Mesenchymal stem cell (in vitro differentiated cells and primary cell): ENCODE data around the gene UBE2D2. TPM values are rescaled to one million over a fixed set of nuclear protein-coding genes. Genes with fewer than 3 reads are reported as not detected.
A peak's percentile ranks its signal among the peaks of the same experiment; 100 is the strongest.
"Not testable (repeated sequence)": the region's sequence is repeated elsewhere in the genome, so short reads cannot be mapped to it uniquely, and the experiment has no call there.

Experiments used
- DNase-seq: peaks from one replicate; pipeline ENCODE4 v3.0.0-alpha.2; 2013
- H2AFZ ChIP-seq: one replicate; pipeline ENCODE4 v1.6.1; 2013; ENCODE audit warnings: low read depth, mild to moderate bottlenecking, control low read depth, inconsistent platforms, low read length, moderate library complexity
- H2AK5ac ChIP-seq: 2 replicates; pipeline ENCODE4 v1.6.1; 2013; ENCODE audit warnings: low read length, moderate library complexity, mild to moderate bottlenecking, inconsistent platforms; ENCODE audit not compliant: severe bottlenecking
- H2BK120ac ChIP-seq: one replicate; pipeline ENCODE4 v1.6.1; 2013; ENCODE audit warnings: low read depth, mild to moderate bottlenecking, inconsistent platforms, low read length, moderate library complexity
- H2BK12ac ChIP-seq, 2 experiments: one replicate each; pipeline ENCODE4 v1.6.1; 2013; ENCODE audit warnings: inconsistent platforms in 2 of 2, low read length in 2 of 2, mild to moderate bottlenecking in 2 of 2, moderate library complexity in 2 of 2, control low read depth in 1 of 2
- H2BK15ac ChIP-seq: one replicate; pipeline ENCODE4 v1.6.1; 2013; ENCODE audit warnings: mild to moderate bottlenecking, low read depth, inconsistent platforms; ENCODE audit not compliant: poor library complexity, severe bottlenecking
- H2BK5ac ChIP-seq: 2 replicates; pipeline ENCODE4 v1.6.1; 2013; ENCODE audit warnings: low read depth, mild to moderate bottlenecking, low read length, control low read depth, inconsistent platforms; ENCODE audit not compliant: poor library complexity, severe bottlenecking
- H3K14ac ChIP-seq, 2 experiments: one replicate each; pipeline ENCODE4 v1.6.1; 2013; ENCODE audit warnings: inconsistent platforms in 2 of 2, low read length in 2 of 2, control low read depth in 1 of 2, mild to moderate bottlenecking in 1 of 2, moderate library complexity in 1 of 2
- H3K18ac ChIP-seq, 2 experiments: one replicate each; pipeline ENCODE4 v1.6.1; 2013; ENCODE audit warnings: inconsistent platforms in 2 of 2, low read length in 2 of 2, control low read depth in 1 of 2, low read depth in 1 of 2, mild to moderate bottlenecking in 1 of 2
- H3K23ac ChIP-seq, 2 experiments: one replicate each; pipeline ENCODE4 v1.6.1; 2013; ENCODE audit warnings: inconsistent platforms in 2 of 2, low read length in 2 of 2, mild to moderate bottlenecking in 2 of 2, moderate library complexity in 2 of 2, control low read depth in 1 of 2
- H3K27ac ChIP-seq: 2 replicates; pipeline ENCODE4 v1.5.1; 2013; ENCODE audit warnings: mild to moderate bottlenecking, moderate library complexity, low read length, control low read depth, inconsistent platforms; ENCODE audit not compliant: poor library complexity, severe bottlenecking
- H3K27me3 ChIP-seq, 2 experiments: 2 replicates each; pipeline versions ENCODE4 v1.6.1 to v1.7.0; 2013; ENCODE audit warnings: low read length in 2 of 2, mild to moderate bottlenecking in 2 of 2, moderate library complexity in 2 of 2, control low read depth in 1 of 2, inconsistent platforms in 1 of 2; ENCODE audit not compliant: control insufficient read depth in 1 of 2, insufficient read depth in 1 of 2
- H3K36me3 ChIP-seq, 2 experiments: 2 replicates each; pipeline versions ENCODE4 v1.6.1 to v1.7.0; 2013; ENCODE audit warnings: low read length in 2 of 2, control low read depth in 1 of 2, inconsistent platforms in 1 of 2, low read depth in 1 of 2, mild to moderate bottlenecking in 1 of 2; ENCODE audit not compliant: insufficient read depth in 2 of 2, control insufficient read depth in 1 of 2
- H3K4ac ChIP-seq, 2 experiments: one replicate each; pipeline ENCODE4 v1.6.1; 2013; ENCODE audit warnings: inconsistent platforms in 2 of 2, low read length in 2 of 2, mild to moderate bottlenecking in 2 of 2, moderate library complexity in 2 of 2, control low read depth in 1 of 2, low read depth in 1 of 2
- H3K4me1 ChIP-seq: 2 replicates; pipeline ENCODE4 v1.6.1; 2013; ENCODE audit warnings: low read depth, low read length, control low read depth; ENCODE audit not compliant: control insufficient read depth, insufficient read depth
- H3K4me2 ChIP-seq: 2 replicates; pipeline ENCODE4 v1.6.1; 2013; ENCODE audit warnings: low read length, mild to moderate bottlenecking, inconsistent platforms; ENCODE audit not compliant: poor library complexity, severe bottlenecking
- H3K4me3 ChIP-seq, 2 experiments: 2 replicates each; pipeline versions ENCODE4 v1.5.1 to v1.7.0; 2013; ENCODE audit warnings: low read length in 2 of 2, mild to moderate bottlenecking in 2 of 2, control low read depth in 1 of 2, low read depth in 1 of 2; ENCODE audit not compliant: insufficient read depth in 1 of 2
- H3K79me1 ChIP-seq: replicated peaks from 2 replicates; pipeline ENCODE4 v1.6.1; 2013; ENCODE audit warnings: mild to moderate bottlenecking, control low read depth, low read length, inconsistent platforms; ENCODE audit not compliant: poor library complexity, severe bottlenecking
- H3K9ac ChIP-seq: 2 replicates; pipeline ENCODE4 v1.7.0; 2013; ENCODE audit warnings: mild to moderate bottlenecking, low read length, moderate library complexity
- H3K9me3 ChIP-seq: 2 replicates; pipeline ENCODE4 v1.7.0; 2013; ENCODE audit warnings: mild to moderate bottlenecking, low read length; ENCODE audit not compliant: control insufficient read depth
- H4K8ac ChIP-seq: one replicate; pipeline ENCODE4 v1.6.1; 2013; ENCODE audit warnings: inconsistent platforms, mild to moderate bottlenecking, low read length, moderate library complexity
- H4K91ac ChIP-seq: one replicate; pipeline ENCODE4 v1.6.1; 2013; ENCODE audit warnings: mild to moderate bottlenecking, low read length, inconsistent platforms
- WGBS: methylation state at CpG from one replicate; pipeline ENCODE4 v1.1.7; 2013; ENCODE audit warnings: mixed read lengths; 5-methylcytosine and 5-hydroxymethylcytosine counted together
- polyA plus RNA-seq, 2 experiments: library from polyadenylated mRNA; stranded (reverse); fragments of 200-250 nt; gene quantifications; one replicate each; pipeline ENCODE4 v1.2.3, GENCODE V29; 2013

The UBE2D2 gene
- polyA plus RNA-seq (2013, experiment 1 of 2): 102 TPM
- 107 TPM for polyA plus RNA-seq (2013, experiment 2 of 2)

DNA sequence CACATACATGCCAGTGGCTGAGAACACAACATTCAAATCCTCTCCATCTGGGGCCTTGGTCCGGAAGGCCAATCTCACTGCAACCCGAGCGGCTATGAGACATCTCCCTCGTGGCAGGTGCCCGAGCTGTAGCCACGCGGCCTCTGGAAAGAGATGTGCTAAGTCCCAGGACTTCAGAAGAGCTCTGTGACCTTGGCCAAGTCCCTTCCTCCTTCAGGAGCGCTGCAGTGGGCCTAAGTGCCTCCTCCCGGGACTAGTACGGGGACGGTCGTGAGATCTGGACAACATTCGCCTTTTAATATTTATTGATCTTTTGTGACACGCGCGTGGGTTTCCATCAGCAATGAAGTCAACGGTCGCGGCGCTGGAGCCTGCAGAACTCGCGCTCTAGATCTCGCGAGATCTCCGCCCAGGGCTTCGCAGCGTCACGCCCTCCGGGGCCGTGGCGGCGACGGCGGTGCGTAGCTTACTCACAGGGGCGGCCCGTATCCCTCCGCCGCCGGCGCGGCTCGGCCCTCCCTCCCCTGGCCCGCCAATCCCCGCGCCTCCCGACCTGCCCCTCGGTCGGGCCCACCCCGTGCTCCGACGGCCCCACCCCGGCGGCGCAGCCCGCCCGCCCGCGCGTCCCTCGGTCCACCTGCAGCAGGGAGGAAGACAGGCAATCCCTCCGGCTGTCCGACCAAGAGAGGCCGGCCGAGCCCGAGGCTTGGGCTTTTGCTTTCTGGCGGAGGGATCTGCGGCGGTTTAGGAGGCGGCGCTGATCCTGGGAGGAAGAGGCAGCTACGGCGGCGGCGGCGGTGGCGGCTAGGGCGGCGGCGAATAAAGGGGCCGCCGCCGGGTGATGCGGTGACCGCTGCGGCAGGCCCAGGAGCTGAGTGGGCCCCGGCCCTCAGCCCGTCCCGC is at the start of gene UBE2D2:
Gene UBE2D2 (plus strand): TSS at position 588 of the 903 bp plus-strand sequence. CDS start 453 bp downstream, outside the sequence.
- H3K27me3 ChIP-seq: no peaks in the 10 kb centered on the region
- H3K14ac ChIP-seq: peak within 1 kb of the TSS; percentile 91 to 97
- H3K36me3 ChIP-seq: peaks cover 0 to 8% of the 10 kb centered on the region in 2 experiments
- H3K4ac ChIP-seq: peak within 1 kb of the TSS; percentile 88 to 97
- H3K4me1 ChIP-seq: peaks cover 16% of the 10 kb centered on the region
- H2AK5ac ChIP-seq: no peak within 1 kb of the TSS
- H2BK120ac ChIP-seq: peak within 1 kb of the TSS; percentile 85
- peak within 1 kb of the TSS; percentile 98 for H3K9ac ChIP-seq
- H2BK5ac ChIP-seq: peak within 1 kb of the TSS; percentile 89
- H3K27ac ChIP-seq: peak within 1 kb of the TSS; percentile 87
- H2BK12ac ChIP-seq: no peak within 1 kb of the TSS
- H3K18ac ChIP-seq: peak within 1 kb of the TSS; percentile 92 to 95
- peak within 1 kb of the TSS in 1 of 2 experiments; percentile 87 for H3K23ac ChIP-seq
- H2AFZ ChIP-seq: peak within 1 kb of the TSS; percentile 79
- H3K9me3 ChIP-seq: no peaks in the 10 kb centered on the region
- peak within 1 kb of the TSS; percentile 85 for H3K4me2 ChIP-seq
- peak within 1 kb of the TSS; percentile 99 for H4K91ac ChIP-seq
- peak; percentile 98 for DNase-seq
- H3K4me3 ChIP-seq: peak within 1 kb of the TSS; percentile 86 to 98
- WGBS: 2% methylated on average over 75 of the region's 89 CpGs
- no peaks in the 10 kb centered on the region for H3K79me1 ChIP-seq
- H2BK15ac ChIP-seq: peak within 1 kb of the TSS; percentile 83
- H4K8ac ChIP-seq: peak within 1 kb of the TSS; percentile 98

DNA sequence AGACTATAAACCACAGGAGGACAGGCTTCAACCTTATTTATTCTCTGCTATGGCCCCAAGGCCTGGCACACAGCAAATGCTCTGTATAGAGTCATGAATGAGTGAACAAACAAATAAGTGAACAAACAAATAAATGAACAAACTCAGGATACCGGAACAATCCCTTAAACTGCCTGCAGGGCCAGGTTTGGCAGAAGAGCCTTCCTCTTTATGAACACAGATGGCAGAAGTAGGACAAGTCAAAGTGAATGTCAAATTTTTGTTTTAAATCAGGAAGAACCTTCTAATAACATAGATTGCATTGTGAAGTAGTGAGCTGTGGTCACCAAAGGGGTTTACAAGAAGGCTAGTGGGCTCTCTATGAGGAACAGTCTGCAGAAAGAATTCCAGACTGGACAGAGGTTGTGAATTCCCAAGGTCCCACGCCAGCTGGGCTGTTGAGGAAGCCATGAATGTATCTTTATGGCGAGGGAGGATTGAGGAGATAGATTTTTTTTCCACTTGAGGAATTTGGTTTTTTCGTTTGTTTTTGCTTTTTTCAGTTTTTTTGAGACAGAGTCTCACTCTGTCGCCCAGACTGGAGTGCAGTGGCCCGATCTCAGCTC is 48.3 kb upstream of the UBE2D2 start:
- DNase-seq: no peak
- H3K27ac ChIP-seq: no peak overlapping the region
- peaks cover 4% of the 10 kb centered on the region for H3K4me1 ChIP-seq
- WGBS: 81% methylated on average over 6 of the region's 6 CpGs
- no peak overlapping the region for H3K4me2 ChIP-seq
- H2BK15ac ChIP-seq: no peak overlapping the region
- H3K9ac ChIP-seq: no peak overlapping the region
- no peak overlapping the region for H3K23ac ChIP-seq
- no peak overlapping the region for H4K91ac ChIP-seq
- H2BK120ac ChIP-seq: no peak overlapping the region
- H3K4ac ChIP-seq: no peak overlapping the region
- H3K36me3 ChIP-seq: no peaks in the 10 kb centered on the region
- no peak overlapping the region for H2AK5ac ChIP-seq
- no peaks in the 10 kb centered on the region for H3K79me1 ChIP-seq
- no peak overlapping the region for H2AFZ ChIP-seq
- no peak overlapping the region for H4K8ac ChIP-seq
- no peak overlapping the region for H3K4me3 ChIP-seq
- no peaks in the 10 kb centered on the region for H3K9me3 ChIP-seq
- H3K27me3 ChIP-seq: no peaks in the 10 kb centered on the region
- no peak overlapping the region for H2BK12ac ChIP-seq
- no peak overlapping the region for H3K14ac ChIP-seq
- no peak overlapping the region for H2BK5ac ChIP-seq
- no peak overlapping the region for H3K18ac ChIP-seq

DNA sequence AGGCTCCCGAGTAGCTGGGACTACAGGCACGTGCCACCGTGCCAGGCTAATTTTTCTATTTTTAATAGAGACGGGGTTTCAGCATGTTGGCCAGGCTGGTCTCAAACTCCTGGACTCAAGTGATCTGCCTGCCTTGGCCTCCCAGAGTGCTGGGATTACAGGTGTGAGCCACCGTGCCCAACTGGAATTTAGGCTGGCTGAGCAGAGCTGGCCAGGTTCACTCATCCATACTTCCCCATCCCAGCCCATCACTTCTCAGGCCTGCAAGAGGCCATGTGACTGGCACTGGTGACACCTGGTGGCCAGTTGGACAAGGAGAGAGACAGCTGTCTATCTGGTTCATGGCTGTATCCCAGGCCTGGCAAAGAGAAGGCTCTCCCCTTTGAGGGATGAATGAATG is 47.7 kb upstream of the UBE2D2 start:
- not testable (repeated sequence) for H2BK5ac ChIP-seq, H4K91ac ChIP-seq, H3K27me3 ChIP-seq, H3K36me3 ChIP-seq, H2BK15ac ChIP-seq, H3K79me1 ChIP-seq, H3K9ac ChIP-seq, H3K9me3 ChIP-seq, H3K18ac ChIP-seq, H3K27ac ChIP-seq, H3K4me2 ChIP-seq, H2AK5ac ChIP-seq, H3K14ac ChIP-seq, H3K4me1 ChIP-seq, H2AFZ ChIP-seq, H3K4me3 ChIP-seq, H3K4ac ChIP-seq, H4K8ac ChIP-seq, H2BK12ac ChIP-seq, H3K23ac ChIP-seq, H2BK120ac ChIP-seq
- DNase-seq: peak; percentile 78
- 93% methylated on average over 4 of the region's 5 CpGs for WGBS

DNA sequence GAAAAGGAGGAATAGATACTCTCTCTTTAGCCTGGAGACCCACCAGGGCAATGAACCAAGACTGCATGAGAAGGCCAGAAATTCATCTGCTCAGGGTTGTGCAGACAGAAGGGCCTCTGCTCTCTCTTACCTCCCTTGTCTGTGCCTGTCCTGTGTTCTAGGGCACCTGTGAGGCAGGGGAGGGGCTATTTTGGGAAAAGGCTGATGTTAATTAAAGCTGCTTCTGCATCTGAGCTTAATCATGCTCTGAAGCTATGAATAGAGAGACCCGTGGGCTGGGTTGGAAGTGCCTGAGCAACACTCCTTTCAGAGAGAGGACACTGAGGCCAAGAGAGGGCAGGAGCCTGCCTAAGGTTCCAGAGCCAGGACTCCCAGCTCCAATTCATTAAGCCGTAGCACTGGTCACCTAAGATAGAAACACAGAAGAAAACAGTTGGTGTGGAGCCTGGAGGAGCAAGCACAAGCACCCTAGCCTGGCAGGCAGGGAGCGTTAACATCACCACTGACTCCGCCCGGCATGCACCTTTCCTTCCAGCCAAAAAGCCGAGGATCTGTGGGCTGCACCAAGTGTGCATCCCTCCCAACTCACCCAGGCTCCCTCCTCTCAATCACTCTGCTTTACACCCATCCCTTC is 47.2 kb upstream of the UBE2D2 start:
- Histone ChIP-seq H4K8ac (no peak overlapping the region), H3K4ac (no peak overlapping the region), H3K14ac (no peak overlapping the region), H3K18ac (no peak overlapping the region), H3K9me3 (no peaks in the 10 kb centered on the region), H3K27me3 (no peaks in the 10 kb centered on the region), H2AFZ (no peak overlapping the region), H4K91ac (no peak overlapping the region), H3K4me3 (peak overlapping the region in 1 of 2 experiments; percentile 28), H2BK120ac (no peak overlapping the region), H3K23ac (no peak overlapping the region), H2BK5ac (no peak overlapping the region), H2BK12ac (no peak overlapping the region), H3K4me2 (no peak overlapping the region), H3K79me1 (no peaks in the 10 kb centered on the region), H3K9ac (no peak overlapping the region), H3K27ac (no peak overlapping the region), H3K36me3 (no peaks in the 10 kb centered on the region), H3K4me1 (peaks cover 8% of the 10 kb centered on the region), H2AK5ac (no peak overlapping the region), H2BK15ac (no peak overlapping the region)
- 84% methylated on average over 6 of the region's 6 CpGs for WGBS
- no peak for DNase-seq
